CD4-positive, CD25-positive, alpha-beta regulatory T cell (primary cell): ENCODE measurements around the gene FNIP1. TPM values are rescaled to one million over a fixed set of nuclear protein-coding genes. Genes with fewer than 3 reads are reported as not detected.

Experiments
- ATAC-seq, 2 donors: fragments of 150-1000 bp; cut with Tn5 transposase; one replicate each; pipeline ENCODE4 v1.10.0; 2021; ENCODE audit warnings: low read depth in 2 of 2, moderate number of reproducible peaks in 2 of 2, moderate library complexity in 1 of 2
- DNase-seq, 3 donors: peaks; one replicate each; pipeline versions ENCODE4 v3.0.0 to v3.0.0-alpha.2; 2012 to 2022; ENCODE audit warnings: mixed read lengths in 1 of 3
- H3K27ac ChIP-seq: one replicate; pipeline ENCODE4 v1.7.0; 2013; ENCODE audit warnings: mild to moderate bottlenecking, low read length; ENCODE audit not compliant: insufficient read depth, poor library complexity, severe bottlenecking
- H3K27me3 ChIP-seq: one replicate; pipeline ENCODE4 v1.7.0; 2013; ENCODE audit warnings: low read length; ENCODE audit not compliant: control insufficient read depth, insufficient read depth
- H3K36me3 ChIP-seq: one replicate; pipeline ENCODE4 v1.7.0; 2013; ENCODE audit warnings: mild to moderate bottlenecking, low read length, moderate library complexity; ENCODE audit not compliant: control insufficient read depth, insufficient read depth
- H3K4me1 ChIP-seq: 2 replicates; pipeline ENCODE4 v1.7.0; 2013; ENCODE audit warnings: mild to moderate bottlenecking, low read length; ENCODE audit not compliant: insufficient read depth, control insufficient read depth, poor library complexity, severe bottlenecking
- H3K4me3 ChIP-seq: one replicate; pipeline ENCODE4 v1.7.0; 2013; ENCODE audit warnings: low read depth, mild to moderate bottlenecking, low read length, moderate library complexity
- H3K9me3 ChIP-seq, 2 experiments: 1 replicate in 1 of 2; 2 replicates in 1 of 2; pipeline ENCODE4 v1.7.0; 2013; ENCODE audit warnings: low read length in 2 of 2, mild to moderate bottlenecking in 1 of 2, moderate library complexity in 1 of 2; ENCODE audit not compliant: control insufficient read depth in 2 of 2
- H3K27ac Mint-ChIP-seq, 3 donors: one replicate each; pipeline ENCODE4 v1.8.0; 2020 to 2022; ENCODE audit warnings: mild to moderate bottlenecking in 3 of 3, mixed read lengths in 3 of 3, moderate library complexity in 2 of 3
- H3K27me3 Mint-ChIP-seq: one replicate; pipeline ENCODE4 v1.8.0; 2022; ENCODE audit warnings: mild to moderate bottlenecking, mixed read lengths
- H3K36me3 Mint-ChIP-seq: one replicate; pipeline ENCODE4 v1.8.0; 2020; ENCODE audit warnings: mixed read lengths
- H3K4me1 Mint-ChIP-seq, 4 donors: one replicate each; pipeline ENCODE4 v1.8.0; 2020 to 2022; ENCODE audit warnings: mixed read lengths in 4 of 4, mild to moderate bottlenecking in 1 of 4
- H3K4me3 Mint-ChIP-seq, 4 donors: one replicate each; pipeline ENCODE4 v1.8.0; 2020 to 2022; ENCODE audit warnings: mild to moderate bottlenecking in 4 of 4, mixed read lengths in 4 of 4, moderate library complexity in 3 of 4
- H3K9me3 Mint-ChIP-seq, 7 donors: one replicate each; pipeline ENCODE4 v1.8.0; 2020 to 2022; ENCODE audit warnings: mixed read lengths in 7 of 7, mild to moderate bottlenecking in 3 of 7, moderate library complexity in 2 of 7
- polyA plus RNA-seq, 4 donors: library from polyadenylated mRNA; unstranded; fragments of 300-500 nt; fragmentation: Illumina TruSeq; gene quantifications; one replicate each; pipeline ENCODE4 v1.2.3, GENCODE V29; 2021
- total RNA-seq: library from RNA; stranded (reverse); gene quantifications from one replicate; pipeline ENCODE4 v1.2.3, GENCODE V29; 2022

The FNIP1 gene
- total and polyA plus RNA-seq, 5 donors from 2014 or later, result 10.0 to 33.2 (median 14.1) TPM

DNA sequence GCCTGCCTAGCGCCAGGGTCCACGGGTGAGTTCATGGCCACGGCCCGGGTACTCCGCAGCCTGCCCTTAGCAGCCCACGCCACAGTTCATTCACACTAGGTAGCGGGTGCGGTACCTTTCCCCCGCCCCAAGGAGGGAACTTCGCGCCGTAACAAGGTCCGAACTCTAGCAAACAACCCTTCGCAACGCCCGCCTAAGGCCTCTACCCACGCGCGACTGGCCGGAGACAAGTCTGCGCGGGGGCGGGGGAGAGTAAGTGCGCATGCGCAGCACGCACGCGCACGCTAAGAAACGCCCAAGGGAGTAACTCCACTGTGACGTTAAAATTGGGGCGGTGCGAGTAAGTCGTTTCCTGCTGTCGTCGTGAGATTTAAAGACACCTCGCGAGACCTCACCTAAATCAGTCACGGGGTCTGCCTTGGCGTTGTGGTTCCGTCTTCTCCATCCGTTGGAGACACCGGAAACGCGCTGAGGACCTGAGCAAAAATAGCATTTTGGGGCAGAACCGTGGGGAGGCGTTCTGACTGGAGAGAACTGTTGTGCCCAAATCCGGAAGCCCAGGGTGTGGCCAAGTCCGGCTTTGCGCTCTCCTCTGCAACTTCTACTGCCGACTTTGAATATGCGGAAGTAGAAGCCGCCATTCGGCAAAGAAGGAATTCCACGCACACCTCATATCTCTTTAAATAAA, 161.7 kb downstream of the FNIP1 start, which contains the start of gene RAPGEF6:
TSS of gene RAPGEF6 (minus strand) at position 234 of the 688 bp plus-strand sequence. CDS start at position 35, 199 bp downstream.
- H3K27me3 ChIP-seq, result no peaks in the 10 kb centered on the region
- Mint-ChIP-seq H3K4me3 (peak within 1 kb of the TSS; percentile 89 to 97 (median 96)), H3K27me3 (no peaks in the 10 kb centered on the region), H3K4me1 (peaks cover 12 to 35% (median 28%) of the 10 kb centered on the region in 4 donors), H3K9me3 (no peaks in the 10 kb centered on the region), H3K27ac (peak within 1 kb of the TSS; percentile 98 to 100 (median 99)), H3K36me3 (no peaks in the 10 kb centered on the region)
- peak; percentile 89 to 93 for ATAC-seq
- H3K4me1 ChIP-seq, result peaks cover 67% of the 10 kb centered on the region
- H3K36me3 ChIP-seq, result no peaks in the 10 kb centered on the region
- peak within 1 kb of the TSS; percentile 99 for H3K27ac ChIP-seq
- DNase-seq, result peak; percentile 97 to 100 (median 98)
- H3K9me3 ChIP-seq, result no peaks in the 10 kb centered on the region
- peak within 1 kb of the TSS; percentile 96 for H3K4me3 ChIP-seq

DNA sequence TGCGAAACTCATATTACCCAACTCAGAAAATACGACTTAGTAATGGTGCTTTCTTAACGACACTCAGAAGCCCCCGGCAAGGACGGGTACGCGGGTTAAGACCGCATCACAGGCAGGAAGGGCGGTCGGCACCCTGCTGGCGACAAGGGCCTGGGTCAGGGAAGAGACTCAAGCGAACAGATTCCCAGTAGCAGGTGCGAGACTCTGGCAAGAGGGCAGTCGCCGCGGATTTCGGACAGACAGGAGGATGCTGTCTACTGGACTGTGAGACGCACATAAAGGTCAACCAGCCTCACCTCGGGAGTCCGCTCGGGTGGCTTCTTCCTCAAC, 162.2 kb downstream of the FNIP1 start:
- H3K9me3 Mint-ChIP-seq, result no peaks in the 10 kb centered on the region
- peak overlapping the region; percentile 98 to 100 (median 99) for H3K27ac Mint-ChIP-seq
- H3K9me3 ChIP-seq, result no peaks in the 10 kb centered on the region
- peak overlapping the region; percentile 96 for H3K4me3 ChIP-seq
- peak overlapping the region; percentile 99 for H3K27ac ChIP-seq
- no peaks in the 10 kb centered on the region for H3K36me3 ChIP-seq
- ATAC-seq, result peak; percentile 5 to 6
- H3K4me1 ChIP-seq, result peaks cover 65% of the 10 kb centered on the region
- H3K4me3 Mint-ChIP-seq, result peak overlapping the region; percentile 89 to 97 (median 96)
- H3K27me3 Mint-ChIP-seq, result no peaks in the 10 kb centered on the region
- DNase-seq, result peak in 2 of 3 donors; percentile 54 to 78
- peaks cover 11 to 30% (median 28%) of the 10 kb centered on the region in 4 donors for H3K4me1 Mint-ChIP-seq
- H3K36me3 Mint-ChIP-seq, result no peaks in the 10 kb centered on the region
- no peaks in the 10 kb centered on the region for H3K27me3 ChIP-seq

DNA sequence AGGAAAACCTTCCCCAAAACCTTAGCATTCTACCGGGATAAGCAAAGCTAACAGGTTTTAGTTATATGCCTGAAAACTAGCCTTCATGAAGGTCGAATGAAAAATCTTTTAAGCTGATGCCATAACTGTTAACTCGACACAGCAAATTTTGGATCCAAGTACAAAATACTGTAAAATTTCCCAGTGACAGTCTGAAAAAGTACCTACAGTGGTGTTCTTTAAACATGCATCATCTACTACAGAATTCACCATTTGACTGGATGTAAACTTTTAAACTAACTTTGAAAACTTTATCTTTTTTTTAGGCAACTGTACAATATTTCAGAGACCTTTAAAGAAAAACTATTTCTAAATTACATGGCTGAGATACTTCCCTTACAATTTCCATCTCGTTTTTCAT, 162.6 kb downstream of the FNIP1 start:
- H3K27ac Mint-ChIP-seq, result peak overlapping the region; percentile 98 to 100 (median 99)
- no peaks in the 10 kb centered on the region for H3K27me3 ChIP-seq
- H3K27me3 Mint-ChIP-seq, result no peaks in the 10 kb centered on the region
- H3K36me3 ChIP-seq, result no peaks in the 10 kb centered on the region
- H3K27ac ChIP-seq, result peak overlapping the region; percentile 99
- H3K4me3 Mint-ChIP-seq, result peak overlapping the region; percentile 89 to 97 (median 96)
- H3K36me3 Mint-ChIP-seq, result peaks cover under 1% of the 10 kb centered on the region
- ATAC-seq, result no peak
- peaks cover 63% of the 10 kb centered on the region for H3K4me1 ChIP-seq
- H3K4me1 Mint-ChIP-seq, result peaks cover 11 to 30% (median 25%) of the 10 kb centered on the region in 4 donors
- peak in 1 of 3 donors; percentile 18 for DNase-seq
- no peaks in the 10 kb centered on the region for H3K9me3 Mint-ChIP-seq
- H3K9me3 ChIP-seq, result no peaks in the 10 kb centered on the region
- H3K4me3 ChIP-seq, result peak overlapping the region; percentile 96

DNA sequence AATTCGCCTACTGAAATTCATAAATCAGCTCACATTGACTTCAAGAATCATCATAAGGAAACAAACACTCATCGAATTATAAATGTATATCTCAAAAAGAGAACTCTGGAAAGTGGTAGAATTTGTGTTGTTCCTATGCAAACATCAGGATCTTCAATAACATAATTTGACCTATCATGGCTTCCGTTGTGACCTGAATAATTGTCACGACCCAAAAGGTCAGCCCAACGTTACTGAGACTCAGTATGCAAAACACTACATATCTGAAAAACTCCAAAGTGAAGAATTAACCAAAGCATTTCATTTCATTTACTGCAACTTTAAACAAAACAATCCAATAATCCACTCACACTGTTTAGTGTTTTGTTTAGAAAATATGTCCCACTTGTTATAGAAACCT, 163.0 kb downstream of the FNIP1 start:
- H3K27me3 Mint-ChIP-seq, result no peaks in the 10 kb centered on the region
- H3K4me1 ChIP-seq, result peaks cover 63% of the 10 kb centered on the region

DNA sequence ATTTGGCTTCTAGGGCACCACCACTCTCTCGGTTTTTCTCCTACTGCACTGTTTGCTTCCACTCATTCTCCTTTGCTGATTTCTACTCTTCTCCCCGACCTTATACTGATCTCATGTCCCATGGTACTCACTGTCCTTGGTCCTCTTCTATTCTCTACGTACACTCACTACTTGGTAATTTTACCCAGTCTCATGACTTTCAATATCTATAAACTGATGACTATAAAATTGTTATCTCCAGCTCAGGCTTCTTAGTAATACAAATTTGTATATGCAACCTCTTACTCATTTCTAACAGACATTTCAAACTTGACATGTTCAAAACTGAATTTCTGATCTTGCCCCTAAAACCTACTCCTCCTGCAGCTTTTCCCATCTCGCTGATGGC, 165.9 kb downstream of the FNIP1 start:
- Mint-ChIP-seq H3K4me1 (peaks cover 28 to 52% (median 37%) of the 10 kb centered on the region in 4 donors), H3K9me3 (no peaks in the 10 kb centered on the region), H3K27ac (no peak overlapping the region), H3K36me3 (peaks cover 8% of the 10 kb centered on the region), H3K27me3 (no peaks in the 10 kb centered on the region), H3K4me3 (no peak overlapping the region)
- Histone ChIP-seq H3K27me3 (no peaks in the 10 kb centered on the region), H3K27ac (no peak overlapping the region), H3K4me3 (peak overlapping the region; percentile 51), H3K36me3 (no peaks in the 10 kb centered on the region), H3K9me3 (no peaks in the 10 kb centered on the region), H3K4me1 (peaks cover 57% of the 10 kb centered on the region)
- ATAC-seq, result no peak
- DNase-seq, result no peak

More for the DNA sequence above, 163.0 kb downstream of the FNIP1 start:
- H3K36me3 ChIP-seq, result no peaks in the 10 kb centered on the region
- H3K27ac ChIP-seq, result peak overlapping the region; percentile 99
- peak overlapping the region in 2 of 3 donors; percentile 98 to 99 for H3K27ac Mint-ChIP-seq
- H3K9me3 ChIP-seq, result no peaks in the 10 kb centered on the region
- H3K4me3 ChIP-seq, result peak overlapping the region; percentile 96
- H3K9me3 Mint-ChIP-seq, result no peaks in the 10 kb centered on the region
- ATAC-seq (no peak), DNase-seq (peak in 1 of 3 donors; percentile 41)
- peak overlapping the region; percentile 89 to 97 (median 96) for H3K4me3 Mint-ChIP-seq
- peaks cover 15 to 32% (median 27%) of the 10 kb centered on the region in 4 donors for H3K4me1 Mint-ChIP-seq
- peaks cover 4% of the 10 kb centered on the region for H3K36me3 Mint-ChIP-seq
- no peaks in the 10 kb centered on the region for H3K27me3 ChIP-seq

DNA sequence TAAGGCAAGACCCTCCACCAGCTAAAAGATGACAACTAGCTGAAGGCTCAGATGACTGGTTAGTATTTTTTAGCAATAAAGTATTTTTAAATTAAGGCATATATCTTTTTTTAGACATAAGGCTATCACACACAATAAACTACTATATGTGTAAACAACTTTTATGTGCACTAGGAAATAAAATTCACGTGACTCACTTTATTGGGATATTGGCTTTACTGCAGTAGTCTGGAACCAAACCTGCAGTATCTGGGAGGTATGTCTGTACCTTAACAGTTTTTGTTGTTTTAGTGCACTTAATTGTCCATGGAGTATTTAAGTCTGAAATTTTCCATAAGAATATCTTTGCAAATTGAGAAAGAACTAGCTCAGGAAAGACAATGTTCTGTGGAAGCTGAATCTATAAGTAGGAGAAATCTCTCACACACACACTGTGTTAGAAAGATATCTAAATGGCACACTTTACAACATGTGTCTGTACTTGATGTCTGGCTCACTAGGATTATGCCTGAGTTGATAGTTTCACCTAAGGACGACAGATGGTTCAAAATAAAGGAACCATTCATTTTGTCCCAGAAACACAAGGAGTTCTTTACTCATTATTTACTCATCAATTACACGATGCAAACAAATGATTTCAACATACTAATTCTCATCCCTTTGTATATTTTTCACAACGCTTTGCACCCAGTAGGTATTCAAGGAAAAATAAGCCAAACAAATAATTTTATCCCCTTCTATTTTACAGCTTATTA, 166.4 kb downstream of the FNIP1 start:
- Mint-ChIP-seq H3K27me3 (no peaks in the 10 kb centered on the region), H3K27ac (no peak overlapping the region), H3K9me3 (no peaks in the 10 kb centered on the region), H3K4me3 (peak overlapping the region in 2 of 4 donors; percentile 45 to 51), H3K36me3 (peaks cover 10% of the 10 kb centered on the region), H3K4me1 (peaks cover 28 to 53% (median 40%) of the 10 kb centered on the region in 4 donors)
- peaks cover 52% of the 10 kb centered on the region for H3K4me1 ChIP-seq
- no peaks in the 10 kb centered on the region for H3K27me3 ChIP-seq
- no peaks in the 10 kb centered on the region for H3K9me3 ChIP-seq
- peak overlapping the region; percentile 51 for H3K4me3 ChIP-seq
- no peak overlapping the region for H3K27ac ChIP-seq
- no peak for DNase-seq
- H3K36me3 ChIP-seq, result no peaks in the 10 kb centered on the region
- ATAC-seq, result no peak

DNA sequence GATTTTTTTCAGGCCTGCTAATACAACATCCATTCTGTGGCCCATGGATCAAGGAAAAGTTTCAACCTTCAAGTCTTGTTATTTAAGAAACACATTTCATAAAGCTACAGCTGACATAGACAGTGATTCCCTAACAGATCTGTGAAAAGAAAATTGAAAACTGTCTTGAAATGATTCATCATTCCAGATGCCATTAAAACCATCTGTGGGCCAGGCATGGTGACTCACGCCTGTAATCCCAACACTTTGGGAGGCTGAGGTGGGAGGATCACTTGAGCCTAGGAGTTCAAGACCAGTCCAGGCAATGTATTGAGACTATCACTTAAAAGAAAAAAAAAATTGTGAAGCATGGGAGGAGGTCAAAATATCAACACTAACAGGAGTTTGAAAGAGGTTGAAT, 167.8 kb downstream of the FNIP1 start:
- Histone ChIP-seq H3K4me1 (peaks cover 46% of the 10 kb centered on the region), H3K9me3 (no peaks in the 10 kb centered on the region), H3K27ac (no peak overlapping the region), H3K36me3 (no peaks in the 10 kb centered on the region), H3K4me3 (no peak overlapping the region), H3K27me3 (no peaks in the 10 kb centered on the region)
- ATAC-seq (no peak), DNase-seq (no peak)
- Mint-ChIP-seq H3K36me3 (peaks cover 16% of the 10 kb centered on the region), H3K4me3 (peak overlapping the region in 3 of 4 donors; percentile 6 to 75 (median 7)), H3K4me1 (peaks cover 27 to 55% (median 39%) of the 10 kb centered on the region in 4 donors), H3K9me3 (peaks cover 0 to 1% (median 0%) of the 10 kb centered on the region in 7 donors), H3K27ac (no peak overlapping the region), H3K27me3 (no peaks in the 10 kb centered on the region)
